ENCODE results near the gene NEMP2.

The NEMP2 gene

GRCh38 chr2:190528521-190529001 is 6.0 kb downstream of the NEMP2 start:
- no peak overlapping the region for H2BK5ac ChIP-seq (ENCODE audit: low read depth, low read length, poor library complexity)
- no peak overlapping the region for H2BK120ac ChIP-seq (ENCODE audit: insufficient read depth, low read length, poor library complexity)
- no CpG with 5 or more reads among the region's 1 CpG for WGBS (ENCODE audit: extremely low coverage, insufficient coverage, insufficient read length)
- no peak overlapping the region for H3K4me3 ChIP-seq (ENCODE audit: low read depth, low read length)
- no peaks in the 10 kb centered on the region for H3K27me3 ChIP-seq (ENCODE audit: insufficient read depth, low read length)
- no peaks in the 10 kb centered on the region for H3K79me2 ChIP-seq (ENCODE audit: control insufficient read depth, insufficient read depth, low read length, poor library complexity)
- peak overlapping the region; percentile 42 for H3K27ac ChIP-seq (ENCODE audit: low read depth, low read length)
- no peak overlapping the region for H3K14ac ChIP-seq (ENCODE audit: low read length)
- H4K91ac ChIP-seq (ENCODE audit: low read depth, low read length): peak overlapping the region; percentile 51
- no peak overlapping the region for H3K9ac ChIP-seq (ENCODE audit: low read length)
- DNase-seq: peak in 1 of 2 donors; percentile 46
- H3K79me1 ChIP-seq (ENCODE audit: low read length): peaks cover 8% of the 10 kb centered on the region
- peak overlapping the region; percentile 67 for H3K18ac ChIP-seq (ENCODE audit: low read length)
- H2AK5ac ChIP-seq (ENCODE audit: low read length): no peak overlapping the region
- H3K4ac ChIP-seq (ENCODE audit: low read depth, low read length): no peak overlapping the region
- no peak overlapping the region for H2AFZ ChIP-seq (ENCODE audit: insufficient read depth, low read length, poor library complexity)
- peaks cover 12 to 24% of the 10 kb centered on the region in 2 experiments for H3K4me1 ChIP-seq (ENCODE audit: control insufficient read depth in 1 of 2, insufficient read depth in 2 of 2, low read length in 2 of 2)
- no peak overlapping the region for H3K4me2 ChIP-seq (ENCODE audit: low read length)
- H2BK12ac ChIP-seq (ENCODE audit: low read length): no peak overlapping the region
- no peak overlapping the region for H4K12ac ChIP-seq (ENCODE audit: low read depth, low read length)
- no peak overlapping the region for H3K23ac ChIP-seq (ENCODE audit: low read length)
- no peaks in the 10 kb centered on the region for H3K36me3 ChIP-seq (ENCODE audit: control insufficient read depth in 1 of 2, insufficient read depth in 2 of 2, low read length in 2 of 2)
- no peak overlapping the region for H4K8ac ChIP-seq (ENCODE audit: low read depth, low read length)
- no peaks in the 10 kb centered on the region for H3K9me3 ChIP-seq (ENCODE audit: insufficient read depth, low read depth, low read length)

- Histone ChIP-seq H3K27ac (ENCODE audit: low read depth, low read length) (peak overlapping the region; percentile 42), H3K4me2 (ENCODE audit: low read length) (no peak overlapping the region), H2AFZ (ENCODE audit: insufficient read depth, low read length, poor library complexity) (no peak overlapping the region), H3K4me3 (ENCODE audit: low read depth, low read length) (no peak overlapping the region), H2AK5ac (ENCODE audit: low read length) (no peak overlapping the region), H3K9ac (ENCODE audit: low read length) (no peak overlapping the region), H3K9me3 (ENCODE audit: insufficient read depth, low read depth, low read length) (no peaks in the 10 kb centered on the region), H3K79me1 (ENCODE audit: low read length) (peaks cover 8% of the 10 kb centered on the region), H3K27me3 (ENCODE audit: insufficient read depth, low read length) (no peaks in the 10 kb centered on the region), H2BK120ac (ENCODE audit: insufficient read depth, low read length, poor library complexity) (no peak overlapping the region), H3K14ac (ENCODE audit: low read length) (no peak overlapping the region), H3K4ac (ENCODE audit: low read depth, low read length) (no peak overlapping the region), H2BK12ac (ENCODE audit: low read length) (no peak overlapping the region), H3K23ac (ENCODE audit: low read length) (no peak overlapping the region), H2BK5ac (ENCODE audit: low read depth, low read length, poor library complexity) (no peak overlapping the region), H3K4me1 (ENCODE audit: control insufficient read depth in 1 of 2, insufficient read depth in 2 of 2, low read length in 2 of 2) (peaks cover 12 to 24% of the 10 kb centered on the region in 2 experiments), H3K18ac (ENCODE audit: low read length) (no peak overlapping the region), H4K91ac (ENCODE audit: low read depth, low read length) (peak overlapping the region; percentile 51), H3K36me3 (ENCODE audit: control insufficient read depth in 1 of 2, insufficient read depth in 2 of 2, low read length in 2 of 2) (no peaks in the 10 kb centered on the region), H4K8ac (ENCODE audit: low read depth, low read length) (no peak overlapping the region), H4K12ac (ENCODE audit: low read depth, low read length) (no peak overlapping the region), H3K79me2 (ENCODE audit: control insufficient read depth, insufficient read depth, low read length, poor library complexity) (no peaks in the 10 kb centered on the region)
- DNase-seq: no peak
Measured at GRCh38 chr2:190527918-190528317, 6.6 kb downstream of the NEMP2 start.

GRCh38 chr2:190527214-190527613 is 7.3 kb downstream of the NEMP2 start:
- no peaks in the 10 kb centered on the region for H3K9me3 ChIP-seq (ENCODE audit: insufficient read depth, low read depth, low read length)
- H3K27ac ChIP-seq (ENCODE audit: low read depth, low read length): no peak overlapping the region
- H3K4me3 ChIP-seq (ENCODE audit: low read depth, low read length): no peak overlapping the region
- no peak overlapping the region for H4K8ac ChIP-seq (ENCODE audit: low read depth, low read length)
- no peaks in the 10 kb centered on the region for H3K27me3 ChIP-seq (ENCODE audit: insufficient read depth, low read length)
- peaks cover 8% of the 10 kb centered on the region for H3K79me1 ChIP-seq (ENCODE audit: low read length)
- no peak overlapping the region for H3K14ac ChIP-seq (ENCODE audit: low read length)
- no peaks in the 10 kb centered on the region for H3K36me3 ChIP-seq (ENCODE audit: control insufficient read depth in 1 of 2, insufficient read depth in 2 of 2, low read length in 2 of 2)
- no peak overlapping the region for H4K91ac ChIP-seq (ENCODE audit: low read depth, low read length)
- H2BK12ac ChIP-seq (ENCODE audit: low read length): no peak overlapping the region
- no peak overlapping the region for H3K18ac ChIP-seq (ENCODE audit: low read length)
- H2BK120ac ChIP-seq (ENCODE audit: insufficient read depth, low read length, poor library complexity): peak overlapping the region; percentile 49
- no CpG with 5 or more reads among the region's 4 CpGs for WGBS (ENCODE audit: extremely low coverage, insufficient coverage, insufficient read length)
- H4K12ac ChIP-seq (ENCODE audit: low read depth, low read length): no peak overlapping the region
- DNase-seq: no peak
- H2AFZ ChIP-seq (ENCODE audit: insufficient read depth, low read length, poor library complexity): no peak overlapping the region
- H3K9ac ChIP-seq (ENCODE audit: low read length): no peak overlapping the region
- H3K4ac ChIP-seq (ENCODE audit: low read depth, low read length): no peak overlapping the region
- no peak overlapping the region for H2BK5ac ChIP-seq (ENCODE audit: low read depth, low read length, poor library complexity)
- H3K4me1 ChIP-seq (ENCODE audit: control insufficient read depth in 1 of 2, insufficient read depth in 2 of 2, low read length in 2 of 2): peaks cover 12 to 24% of the 10 kb centered on the region in 2 experiments
- no peak overlapping the region for H3K23ac ChIP-seq (ENCODE audit: low read length)
- H3K79me2 ChIP-seq (ENCODE audit: control insufficient read depth, insufficient read depth, low read length, poor library complexity): no peaks in the 10 kb centered on the region
- no peak overlapping the region for H3K4me2 ChIP-seq (ENCODE audit: low read length)
- H2AK5ac ChIP-seq (ENCODE audit: low read length): no peak overlapping the region

DNA sequence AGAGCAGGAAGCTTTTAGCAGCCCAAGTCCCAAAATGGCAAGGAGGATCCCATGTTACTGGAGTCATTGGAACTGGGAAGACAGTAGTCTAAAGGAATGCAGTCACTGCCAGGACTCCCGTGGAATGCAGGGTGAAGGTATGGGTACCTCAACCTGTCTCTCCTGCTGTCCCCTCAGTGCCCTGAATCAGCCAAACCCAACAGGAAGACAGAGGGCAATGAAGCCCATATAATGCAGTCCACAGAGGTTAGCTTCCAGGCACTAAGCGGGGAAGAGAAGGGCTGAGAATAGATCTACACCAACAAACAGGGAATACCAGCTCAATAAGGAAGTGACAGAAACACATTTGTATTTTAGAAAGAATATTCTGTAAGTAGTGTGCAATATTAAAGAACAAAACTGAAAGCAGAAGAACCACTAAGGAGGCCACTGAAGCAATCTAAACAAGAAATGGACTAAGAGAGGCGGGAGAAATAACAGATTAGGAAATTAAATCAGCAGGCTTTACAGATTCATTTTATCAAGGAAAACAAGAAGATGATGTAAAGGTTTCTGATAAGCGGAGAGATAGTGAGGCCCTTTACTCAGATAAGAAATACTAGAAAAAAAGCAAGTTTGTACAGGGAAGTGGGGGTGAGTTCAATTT is 8.3 kb downstream of the NEMP2 start:
- Histone ChIP-seq H3K27ac (ENCODE audit: low read depth, low read length) (no peak overlapping the region), H3K4me1 (ENCODE audit: control insufficient read depth in 1 of 2, insufficient read depth in 2 of 2, low read length in 2 of 2) (peaks cover 12 to 24% of the 10 kb centered on the region in 2 experiments), H3K79me1 (ENCODE audit: low read length) (peaks cover 8% of the 10 kb centered on the region), H3K4me2 (ENCODE audit: low read length) (no peak overlapping the region), H4K8ac (ENCODE audit: low read depth, low read length) (peak overlapping the region; percentile 23), H3K79me2 (ENCODE audit: control insufficient read depth, insufficient read depth, low read length, poor library complexity) (no peaks in the 10 kb centered on the region), H3K27me3 (ENCODE audit: insufficient read depth, low read length) (no peaks in the 10 kb centered on the region), H3K14ac (ENCODE audit: low read length) (no peak overlapping the region), H2BK120ac (ENCODE audit: insufficient read depth, low read length, poor library complexity) (peak overlapping the region; percentile 15), H3K4ac (ENCODE audit: low read depth, low read length) (peak overlapping the region; percentile 27), H3K18ac (ENCODE audit: low read length) (peak overlapping the region; percentile 75), H3K4me3 (ENCODE audit: low read depth, low read length) (no peak overlapping the region), H3K36me3 (ENCODE audit: control insufficient read depth in 1 of 2, insufficient read depth in 2 of 2, low read length in 2 of 2) (no peaks in the 10 kb centered on the region), H4K12ac (ENCODE audit: low read depth, low read length) (no peak overlapping the region), H3K9ac (ENCODE audit: low read length) (no peak overlapping the region), H2AFZ (ENCODE audit: insufficient read depth, low read length, poor library complexity) (no peak overlapping the region), H2BK12ac (ENCODE audit: low read length) (peak overlapping the region; percentile 24), H2AK5ac (ENCODE audit: low read length) (no peak overlapping the region), H2BK5ac (ENCODE audit: low read depth, low read length, poor library complexity) (peak overlapping the region; percentile 28), H4K91ac (ENCODE audit: low read depth, low read length) (no peak overlapping the region), H3K9me3 (ENCODE audit: insufficient read depth, low read depth, low read length) (no peaks in the 10 kb centered on the region), H3K23ac (ENCODE audit: low read length) (no peak overlapping the region)
- DNase-seq: no peak
- no CpG with 5 or more reads among the region's 4 CpGs for WGBS (ENCODE audit: extremely low coverage, insufficient coverage, insufficient read length)
